ENCODE data around the gene PARD3B.

The PARD3B gene

DNA sequence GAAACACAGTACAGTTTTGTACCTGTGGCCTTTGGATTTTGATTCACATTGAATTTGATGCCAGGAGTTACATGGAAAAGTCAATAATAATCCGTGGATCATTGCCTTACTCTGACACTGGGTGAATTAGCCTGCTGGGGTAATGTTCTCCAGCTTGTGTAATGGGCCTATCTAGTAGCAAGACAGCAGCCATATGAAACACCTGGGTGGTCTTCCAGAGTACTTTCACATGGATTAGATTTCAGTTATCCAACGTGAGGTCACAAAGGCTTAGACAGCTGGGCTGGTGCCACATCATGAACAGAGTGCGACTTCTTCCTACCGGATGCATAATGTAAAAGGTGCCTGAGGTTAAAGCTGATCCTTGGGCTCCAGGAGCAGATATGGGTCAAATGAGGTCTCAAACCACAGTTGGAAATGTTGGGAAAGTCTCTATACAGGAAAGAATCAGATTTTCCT is 486.8 kb downstream of the PARD3B start:
- no peak for DNase-seq

DNA sequence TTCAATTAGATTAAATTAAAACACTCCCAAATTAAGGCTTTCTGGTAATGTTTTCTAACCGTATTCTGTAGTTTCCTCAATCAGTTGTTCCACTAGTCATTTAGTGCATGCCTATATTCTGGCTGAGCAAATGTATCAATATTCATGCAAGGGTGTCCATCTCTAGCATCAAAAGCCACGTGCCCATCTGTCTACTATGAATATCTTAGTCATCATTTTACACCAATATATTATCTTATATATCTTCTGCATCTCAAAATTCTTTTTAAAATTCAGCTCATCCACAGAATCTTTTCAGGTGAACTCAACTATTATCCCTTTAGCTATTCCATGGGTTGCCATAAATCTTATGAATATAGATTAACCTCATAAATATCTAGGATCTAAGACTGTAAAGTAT is 488.2 kb downstream of the PARD3B start:
- DNase-seq: no peak

DNA sequence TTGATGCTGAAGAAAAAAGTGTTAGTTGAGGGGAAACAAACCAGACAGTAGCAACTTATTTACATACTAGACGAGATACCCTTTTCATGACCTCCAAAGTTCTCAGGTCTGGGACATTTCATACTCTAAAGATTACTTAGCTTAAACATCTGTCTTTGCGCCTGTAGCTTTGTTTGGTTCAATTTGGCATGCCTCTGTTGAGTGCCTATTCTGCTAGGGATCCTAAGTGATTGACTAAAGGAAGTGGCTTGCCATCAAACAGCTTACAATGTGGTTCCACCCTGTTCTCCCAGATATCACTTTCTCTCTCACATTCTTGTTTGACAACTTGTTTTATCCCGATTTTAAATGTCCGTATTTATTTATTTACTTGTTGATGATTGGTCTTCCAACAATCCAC is 488.8 kb downstream of the PARD3B start:
- no peak for DNase-seq

DNA sequence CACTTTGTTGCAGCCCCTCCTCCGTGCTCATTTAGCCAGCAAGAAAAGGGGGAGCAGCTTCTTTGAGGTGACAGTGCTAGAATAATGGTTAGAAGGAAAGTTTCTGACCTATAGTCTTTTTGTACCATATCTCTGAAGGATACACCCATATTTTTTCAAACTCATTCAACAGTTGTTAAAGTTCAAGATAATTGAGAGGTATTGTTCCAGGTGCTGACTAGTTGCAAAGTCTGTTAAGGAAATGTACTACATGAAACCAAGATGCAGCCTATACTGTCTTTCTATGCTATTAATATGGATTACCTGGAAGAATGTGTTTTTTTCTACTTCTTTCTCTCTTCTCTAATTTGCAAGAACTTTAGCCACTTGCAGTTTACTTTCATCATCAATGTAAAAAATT is 495.0 kb downstream of the PARD3B start:
- no peak for DNase-seq

DNA sequence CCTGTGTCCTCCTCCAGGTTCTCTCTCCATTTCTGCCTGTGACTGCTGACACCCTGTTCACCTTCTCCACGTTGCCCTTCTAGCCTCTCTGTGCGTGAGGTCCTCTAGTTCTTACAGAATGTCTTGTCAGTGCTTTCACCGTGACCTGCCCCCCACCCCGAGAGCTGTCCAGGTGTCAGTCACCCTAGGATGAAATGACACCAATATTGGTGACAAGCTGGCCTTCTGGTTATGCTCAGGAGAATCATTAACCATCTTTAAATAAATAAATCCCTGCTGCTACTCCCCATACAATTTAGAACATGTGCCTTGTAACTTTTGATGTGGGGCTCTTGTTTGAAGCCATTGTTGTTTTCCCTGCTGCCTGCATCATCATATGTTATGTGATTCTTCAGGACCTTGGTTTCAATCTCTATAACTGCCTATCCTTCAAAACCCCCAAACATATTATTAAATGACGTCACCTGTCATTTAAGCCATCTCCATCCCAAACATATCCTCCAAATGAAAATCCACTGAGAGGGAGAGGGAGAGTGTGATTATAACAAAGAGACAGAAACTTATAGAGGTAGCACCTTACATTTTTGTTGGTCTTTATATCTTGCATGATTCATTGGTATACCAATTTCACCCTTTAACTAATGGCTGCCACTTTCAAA is 496.3 kb downstream of the PARD3B start:
- no peak for DNase-seq

DNA sequence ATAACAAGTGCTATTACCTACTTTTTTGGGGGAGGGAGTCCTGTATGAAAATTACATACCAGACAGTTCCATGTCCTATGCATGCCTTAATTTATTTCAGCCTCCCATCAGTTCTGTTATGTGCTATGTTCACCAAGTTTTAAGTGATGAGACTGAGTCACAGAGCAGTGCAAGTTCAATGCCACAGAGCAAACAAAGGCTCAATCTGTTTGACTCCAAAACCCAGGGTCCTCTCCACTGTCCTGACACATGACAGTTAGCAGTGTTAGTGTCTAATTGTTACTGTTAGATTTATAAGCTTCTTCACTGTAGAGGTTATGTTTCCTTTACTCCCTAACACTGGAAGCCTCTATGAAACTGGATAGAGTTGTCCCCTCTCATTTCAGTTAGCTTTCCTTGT is 498.0 kb downstream of the PARD3B start:
- DNase-seq: no peak

DNA sequence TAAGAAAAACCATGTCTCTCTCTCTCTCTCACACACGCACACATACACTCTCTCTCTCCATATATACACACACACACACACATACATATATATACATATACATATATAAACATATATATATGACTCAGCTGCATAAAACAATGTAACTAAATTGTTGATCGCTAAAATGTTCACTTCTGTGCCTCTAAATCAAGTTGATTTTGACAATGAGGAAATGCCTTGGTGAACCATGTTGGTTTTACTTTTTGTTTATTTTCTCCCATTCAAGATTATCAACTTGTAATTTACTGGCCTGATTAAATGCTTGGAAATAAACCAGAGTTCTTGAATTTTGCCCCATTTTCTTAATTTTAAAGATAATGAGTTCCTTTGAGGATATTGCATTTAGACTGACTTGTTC is 500.4 kb downstream of the PARD3B start:
- DNase-seq: no peak

DNA sequence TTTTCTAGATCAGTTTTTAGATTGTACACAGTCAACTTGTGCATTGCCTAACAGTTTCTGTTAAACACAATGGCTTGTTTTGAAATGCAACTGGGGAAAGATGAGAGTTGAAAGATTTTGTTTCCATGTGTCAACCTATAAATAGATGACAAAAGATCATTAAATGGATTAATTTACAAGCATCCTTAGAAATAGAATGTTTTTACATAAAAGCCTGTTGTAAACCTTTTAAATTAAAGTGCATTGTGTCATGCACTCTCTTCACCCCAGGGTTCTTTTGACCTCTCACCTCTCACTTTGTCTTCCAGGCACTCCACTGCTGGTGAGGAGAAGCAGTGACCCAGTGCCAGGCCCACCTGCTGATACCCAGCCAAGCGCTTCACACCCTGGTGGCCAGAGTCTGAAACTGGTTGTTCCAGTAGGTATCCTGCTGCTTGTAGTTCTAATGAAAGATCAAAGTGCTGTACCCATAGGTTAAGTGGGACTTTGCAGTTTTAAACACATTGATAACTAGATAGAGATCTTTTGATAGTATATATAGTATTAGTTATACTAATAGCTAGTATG is 502.1 kb downstream of the PARD3B start:
- no peak for DNase-seq

DNA sequence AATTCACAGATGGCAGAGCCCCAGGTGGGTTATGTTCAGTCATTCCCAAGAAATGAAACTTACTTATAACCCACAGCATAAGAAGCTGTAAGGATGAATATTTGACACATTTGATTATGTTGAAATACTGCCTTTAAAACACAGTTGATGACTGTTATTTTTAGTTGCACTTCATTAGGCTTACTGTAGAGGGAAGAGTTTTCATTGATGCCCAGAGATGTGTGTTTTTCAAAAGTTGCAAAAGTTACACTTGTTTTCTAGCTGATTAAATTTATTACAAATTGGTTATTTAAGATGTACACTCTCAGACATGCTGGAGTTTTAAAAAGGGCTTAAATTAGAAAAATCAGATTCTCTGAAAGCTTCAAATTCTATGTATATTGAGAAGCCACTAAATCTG is 506.1 kb downstream of the PARD3B start:
- no peak for DNase-seq

DNA sequence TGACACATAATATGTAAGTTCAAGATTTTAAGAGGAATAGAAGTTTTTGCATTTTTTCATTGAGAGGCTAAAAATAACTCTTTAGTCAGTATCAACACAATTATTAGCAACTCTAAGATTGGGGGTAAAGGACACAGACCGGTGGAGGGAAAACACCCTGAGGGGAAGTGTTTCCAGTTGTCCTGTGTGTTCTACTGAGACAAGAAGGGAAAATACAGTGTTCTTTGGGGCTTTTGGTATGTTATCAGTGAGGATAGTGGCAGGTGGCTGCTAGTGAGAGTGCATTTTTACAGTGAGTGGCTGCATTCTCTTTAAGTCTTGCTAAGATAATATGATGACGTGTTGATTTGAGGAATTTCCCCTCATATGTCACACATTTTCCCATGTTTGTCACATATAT is 507.5 kb downstream of the PARD3B start:
- DNase-seq: no peak

DNA sequence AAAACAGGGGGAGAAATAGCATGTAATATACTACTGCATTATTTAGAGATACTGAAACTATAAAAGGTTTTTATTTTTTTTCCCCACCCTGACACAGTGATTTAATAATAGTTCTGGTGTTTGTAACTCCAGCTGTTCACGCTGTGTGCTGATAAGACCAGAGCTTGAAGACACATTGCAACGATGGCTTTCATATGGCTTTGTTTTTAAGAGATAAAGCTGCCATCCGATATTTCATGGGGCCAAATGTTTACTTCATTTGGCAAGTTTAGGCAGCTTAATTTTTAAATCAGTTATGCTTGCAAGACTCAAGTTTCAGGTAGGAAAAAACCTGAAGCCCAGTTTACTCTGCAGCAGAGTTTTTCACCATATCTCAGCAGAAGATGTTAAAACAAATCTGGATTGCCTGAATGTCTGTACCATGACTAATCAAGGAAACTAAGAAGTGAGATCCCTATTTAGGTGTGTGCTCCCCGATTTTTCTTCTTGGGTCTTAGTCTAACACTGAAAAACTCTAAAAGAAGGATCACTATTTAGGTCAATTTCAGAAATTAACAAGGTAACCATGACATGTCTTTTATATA is 508.6 kb downstream of the PARD3B start:
- no peak for DNase-seq

DNA sequence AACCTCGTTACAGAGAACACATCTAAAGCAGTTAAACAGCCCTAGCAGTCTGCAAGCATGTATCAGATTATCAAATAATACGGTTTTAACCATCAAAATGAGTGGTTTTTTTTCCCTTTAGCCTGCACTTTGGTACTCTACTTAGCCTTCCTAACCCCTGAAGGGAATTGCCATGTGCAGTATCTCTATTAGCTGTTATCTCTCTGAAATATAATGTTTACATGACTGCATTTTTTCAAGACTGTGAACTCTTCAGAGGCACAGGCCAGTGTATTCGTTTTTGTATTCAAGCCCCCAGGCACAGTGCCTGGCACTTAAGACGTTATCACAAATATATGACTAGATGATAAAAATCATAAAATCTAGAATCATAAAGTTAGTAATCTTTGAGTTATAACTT is 509.5 kb downstream of the PARD3B start:
- no peak for DNase-seq

DNA sequence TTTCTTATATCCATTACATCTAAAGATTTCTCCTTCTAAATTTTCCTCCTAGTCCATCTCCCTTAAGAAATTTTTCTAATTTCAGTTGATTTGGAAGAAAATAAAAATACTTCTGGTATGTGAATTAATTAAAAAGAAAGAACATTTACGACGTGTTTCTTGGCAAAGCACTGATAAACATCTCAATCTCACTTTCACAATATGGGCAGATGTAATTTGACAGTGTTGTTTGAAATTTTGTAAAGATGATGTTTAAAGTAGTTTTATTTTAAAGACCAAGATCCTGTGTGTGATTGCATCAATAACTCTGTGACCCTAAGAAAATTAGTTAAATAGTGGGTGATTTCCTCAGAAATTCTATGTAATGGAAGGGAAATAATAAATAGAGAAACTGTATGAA is 510.0 kb downstream of the PARD3B start:
- no peak for DNase-seq

DNA sequence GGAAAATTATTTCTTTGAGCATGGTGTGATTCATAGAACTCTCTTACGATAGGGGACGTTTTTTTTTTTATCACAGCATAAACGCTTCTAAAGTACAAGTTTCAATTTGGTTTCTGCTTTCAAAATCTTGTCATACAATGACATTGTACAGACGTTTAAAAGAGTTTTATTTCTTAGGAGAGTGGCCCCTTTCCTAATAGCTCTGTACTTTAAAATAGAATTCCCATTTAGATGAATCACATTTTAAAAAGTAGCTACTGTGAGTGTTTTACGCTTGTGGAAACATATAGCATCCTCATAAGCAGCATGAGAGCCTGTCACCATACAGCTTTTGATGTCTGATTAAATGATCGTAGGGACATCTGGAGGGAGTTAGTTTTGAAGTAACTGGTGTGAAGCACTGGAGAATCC is 510.9 kb downstream of the PARD3B start:
- no peak for DNase-seq

DNA sequence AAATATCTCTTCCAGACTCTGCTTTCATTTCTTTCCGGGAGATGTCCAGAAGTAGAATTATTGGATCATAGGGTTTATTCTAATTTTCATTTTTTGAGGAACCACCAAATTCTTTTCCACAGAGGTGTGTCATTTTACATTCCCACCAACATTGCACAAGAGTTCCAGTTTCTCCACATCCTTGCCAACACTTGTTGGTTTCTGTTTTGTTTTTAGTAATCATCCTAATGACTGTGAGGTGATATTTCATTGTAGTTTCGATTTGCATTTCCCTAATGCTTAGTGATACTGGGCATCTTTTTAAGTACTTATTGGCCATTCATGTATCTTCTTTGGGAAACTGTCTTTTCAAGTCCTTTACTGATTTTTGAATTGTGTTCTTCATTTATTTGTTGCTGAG is 513.1 kb downstream of the PARD3B start:
- no peak for DNase-seq

DNA sequence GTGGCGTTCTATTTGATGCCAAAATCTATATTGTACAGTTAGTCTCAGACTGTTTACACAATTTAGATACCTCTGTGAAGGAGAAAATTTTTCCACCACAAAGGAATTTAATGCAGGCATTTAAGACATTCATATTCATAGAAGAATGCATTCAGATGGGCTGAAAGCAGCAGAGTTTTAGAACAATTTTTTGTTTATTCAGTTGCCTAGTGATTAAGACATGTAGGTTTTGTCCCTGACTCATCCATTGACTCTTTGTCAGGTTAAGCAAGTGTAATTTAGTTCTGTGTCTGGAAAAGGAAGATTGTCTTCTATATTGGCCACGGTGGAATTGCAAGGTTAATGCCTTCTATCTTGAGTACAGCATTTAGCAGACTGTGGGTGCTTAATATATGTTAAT is 515.0 kb downstream of the PARD3B start:
- no peak for DNase-seq

DNA sequence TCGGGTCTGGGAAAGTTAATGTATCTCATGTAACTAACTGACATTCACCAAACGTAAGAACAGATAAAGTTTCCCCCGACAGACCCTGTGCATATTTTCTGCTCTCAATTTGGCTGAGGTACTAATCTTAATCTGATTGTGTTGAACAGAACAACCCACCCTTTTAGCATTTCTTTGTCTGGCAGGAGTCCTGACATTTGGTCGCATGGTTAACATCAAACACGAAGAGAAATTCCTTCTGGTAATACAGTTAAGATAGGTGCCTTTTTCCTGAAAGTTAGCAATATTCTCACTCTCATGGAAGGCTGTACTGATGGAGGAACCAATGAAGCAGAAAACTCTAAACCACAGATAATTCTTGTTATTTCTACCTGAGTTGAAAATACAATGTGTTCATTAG is 520.8 kb downstream of the PARD3B start:
- no peak for DNase-seq

DNA sequence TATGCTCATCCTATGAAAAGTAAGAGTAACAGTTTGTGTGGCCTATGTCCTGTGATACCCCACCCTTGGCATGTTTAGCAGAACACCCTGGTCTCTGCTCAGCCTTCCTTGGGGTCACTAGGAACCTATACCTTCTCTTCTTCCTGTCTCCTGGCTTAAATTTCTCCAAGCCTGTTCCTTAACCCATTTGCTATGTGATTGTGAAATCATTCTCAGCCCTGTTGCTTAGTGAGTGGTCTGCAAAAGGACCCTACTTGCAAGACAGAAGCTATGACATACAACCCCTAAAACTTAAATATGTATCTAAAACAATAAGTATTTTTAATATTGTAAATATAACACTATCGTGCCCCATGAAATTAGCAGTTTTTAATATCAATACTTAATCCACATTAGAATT is 524.7 kb downstream of the PARD3B start:
- DNase-seq: no peak

DNA sequence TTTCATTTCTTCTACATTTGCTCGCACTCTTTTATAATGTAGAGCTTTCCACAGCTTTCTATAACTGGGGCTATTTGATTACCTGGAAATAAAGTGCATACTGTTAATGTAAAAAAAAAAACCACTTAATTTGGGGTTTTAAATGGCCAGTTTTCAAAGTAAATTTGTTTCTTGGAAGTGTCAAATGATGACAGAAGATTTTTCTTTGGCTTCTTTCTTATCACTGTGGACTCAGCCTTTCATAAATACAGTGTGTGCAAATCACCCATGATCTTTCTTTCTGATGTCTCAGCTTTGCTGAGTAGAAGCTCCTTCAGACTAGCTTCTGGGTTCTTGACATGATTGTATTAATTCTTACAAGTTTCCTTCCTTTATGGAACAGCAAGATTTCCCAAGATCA is 525.6 kb downstream of the PARD3B start:
- DNase-seq: no peak

DNA sequence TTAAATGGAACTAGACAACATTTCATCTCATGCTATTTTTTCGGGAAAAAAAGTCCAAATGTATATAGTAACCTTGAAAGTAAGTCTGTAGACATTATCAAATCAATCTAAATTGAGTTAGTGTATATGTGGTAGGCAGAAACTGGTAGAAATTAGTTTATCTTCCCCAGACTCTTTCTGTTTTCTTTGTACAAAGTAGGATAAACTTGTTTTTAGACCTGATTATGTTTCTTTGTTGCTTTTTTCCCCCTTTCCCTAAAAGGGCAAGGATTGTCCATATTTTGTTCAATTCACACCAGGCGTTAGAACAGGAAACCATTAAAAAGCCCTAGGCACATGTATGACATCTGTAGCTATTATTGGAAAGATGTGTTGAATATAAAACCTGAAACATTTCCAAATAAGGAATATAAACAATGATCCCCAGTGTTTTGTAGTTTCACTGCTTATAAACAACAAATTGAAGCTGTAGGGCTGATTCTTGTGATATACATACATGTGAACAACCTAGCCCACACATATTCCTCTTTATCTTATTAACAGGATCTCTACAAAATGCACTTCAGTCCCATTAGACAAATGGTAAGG is 528.3 kb downstream of the PARD3B start:
- DNase-seq: no peak

DNA sequence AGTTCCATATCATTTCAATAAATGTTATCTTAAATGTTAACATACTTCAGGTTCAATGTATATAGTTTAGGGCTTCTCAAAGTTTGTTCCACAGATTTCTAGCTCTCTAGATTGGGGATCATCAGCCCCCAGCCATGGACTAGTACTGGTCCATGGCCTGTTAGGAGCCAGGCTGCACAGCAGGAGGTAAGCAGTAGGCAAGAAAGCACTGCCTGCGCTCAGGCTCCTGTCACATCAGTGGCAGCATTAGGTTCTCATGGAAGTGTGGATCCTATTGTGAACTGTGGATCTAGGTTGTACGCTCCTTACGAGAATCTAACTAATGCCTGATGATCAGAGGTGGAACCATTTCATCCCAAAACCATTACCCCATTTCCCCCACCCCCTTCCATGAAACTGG is 531.1 kb downstream of the PARD3B start:
- no peak for DNase-seq

DNA sequence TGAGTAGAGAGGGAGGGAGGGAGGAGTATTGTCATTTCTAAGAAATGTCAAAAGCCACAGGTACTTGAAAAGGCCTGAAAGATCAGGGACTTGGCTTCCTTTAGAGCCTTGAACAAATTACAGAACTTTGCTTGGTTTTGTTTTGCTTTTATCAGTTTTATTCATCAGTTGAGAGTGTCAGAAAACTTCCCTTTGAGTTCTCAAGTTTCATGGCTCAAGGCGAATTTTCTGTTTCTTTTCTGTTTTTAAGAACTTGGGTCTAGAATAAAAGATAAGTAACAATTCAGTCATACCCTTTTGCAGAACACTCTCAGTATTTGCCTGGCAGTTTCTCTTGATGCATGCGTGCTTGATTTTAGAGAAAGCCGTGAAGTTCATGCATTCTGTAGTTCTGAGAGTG is 531.9 kb downstream of the PARD3B start:
- no peak for DNase-seq

DNA sequence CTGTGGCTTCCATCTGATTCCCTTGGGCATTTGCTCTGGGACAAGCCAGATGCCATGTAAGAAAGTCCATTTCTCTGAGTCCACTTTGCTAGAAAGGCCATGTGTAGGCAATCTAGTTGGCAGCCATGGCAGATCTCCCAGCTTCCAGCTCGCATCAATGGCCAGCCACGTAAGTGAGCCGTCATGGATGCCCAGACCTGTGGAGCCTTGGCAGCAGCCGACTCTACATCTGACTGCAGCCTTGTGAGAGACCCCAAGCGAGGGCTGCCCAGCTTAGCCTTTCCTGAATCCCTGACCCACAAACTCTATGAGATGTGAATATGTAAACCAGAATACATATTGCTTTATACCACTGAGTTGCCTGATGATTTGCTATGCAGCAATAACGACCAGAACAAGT is 533.5 kb downstream of the PARD3B start:
- no peak for DNase-seq

DNA sequence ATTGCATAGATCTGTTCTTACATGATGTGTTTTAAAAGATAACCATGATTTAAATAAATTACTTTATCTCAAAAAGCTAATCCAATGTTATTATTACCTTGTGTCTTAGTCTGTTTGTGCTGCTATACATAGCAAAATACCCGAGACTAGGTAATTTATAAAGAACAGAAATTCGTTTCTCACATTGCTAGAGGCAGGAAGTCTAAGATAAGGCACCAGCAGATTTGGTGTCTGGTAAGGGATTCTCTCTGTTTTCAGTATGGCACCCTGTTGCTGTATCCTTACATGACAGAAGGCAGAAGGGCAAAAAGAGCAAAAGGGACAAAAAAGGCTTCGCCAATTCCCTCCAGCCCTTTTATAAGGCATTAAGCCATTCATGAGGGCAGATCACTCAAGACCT is 533.9 kb downstream of the PARD3B start:
- DNase-seq: no peak

DNA sequence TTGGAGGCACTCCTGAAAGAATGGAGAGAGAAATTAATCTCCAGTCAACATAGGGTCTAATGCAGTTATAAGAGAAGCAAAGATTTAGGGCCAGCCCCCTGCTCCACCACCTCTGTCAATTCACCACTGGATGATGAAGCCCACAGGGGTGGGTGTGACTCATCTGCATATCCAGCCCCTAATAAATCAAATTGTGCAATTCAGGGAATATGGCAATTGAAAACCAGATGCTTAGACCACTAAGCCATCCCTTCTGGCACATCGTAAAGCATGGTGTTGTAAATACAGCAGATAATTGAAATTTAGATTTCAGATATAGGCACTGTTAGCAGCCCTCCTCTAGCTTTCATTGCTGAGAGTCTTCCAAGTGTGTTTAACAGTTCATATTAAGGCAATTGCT is 541.4 kb downstream of the PARD3B start:
- DNase-seq: no peak
